NB4 (cell line): ENCODE data around the gene NOTCH3.

ENCODE experiments used
- DNase-seq: peaks from one replicate; pipeline ENCODE4 v3.0.0; 2010; ENCODE audit warnings: low read depth
- H3K4me3 ChIP-seq: one replicate; pipeline ENCODE4 v1.5.1; 2011; ENCODE audit warnings: mild to moderate bottlenecking, low read depth, low read length, moderate library complexity
- MYC ChIP-seq: IDR thresholded peaks from 2 replicates; pipeline ENCODE4 v1.6.1; 2011; ENCODE audit warnings: low read depth, low read length
- POLR2A ChIP-seq: IDR thresholded peaks from 2 replicates; pipeline ENCODE4 v1.6.1; 2011; ENCODE audit warnings: mild to moderate bottlenecking; ENCODE audit not compliant: insufficient read length; ENCODE audit errors: extremely low read depth
- TF ChIP-seq, protein P1 (sequence below): IDR thresholded peaks from 2 replicates; pipeline ENCODE4 v1.6.1; 2011; ENCODE audit warnings: low read depth, low read length
- TF ChIP-seq, protein P2 (sequence below): IDR thresholded peaks from one replicate; pipeline ENCODE4 v1.5.1; 2012; ENCODE audit warnings: low read depth, low read length

Gene NOTCH3

DNA sequence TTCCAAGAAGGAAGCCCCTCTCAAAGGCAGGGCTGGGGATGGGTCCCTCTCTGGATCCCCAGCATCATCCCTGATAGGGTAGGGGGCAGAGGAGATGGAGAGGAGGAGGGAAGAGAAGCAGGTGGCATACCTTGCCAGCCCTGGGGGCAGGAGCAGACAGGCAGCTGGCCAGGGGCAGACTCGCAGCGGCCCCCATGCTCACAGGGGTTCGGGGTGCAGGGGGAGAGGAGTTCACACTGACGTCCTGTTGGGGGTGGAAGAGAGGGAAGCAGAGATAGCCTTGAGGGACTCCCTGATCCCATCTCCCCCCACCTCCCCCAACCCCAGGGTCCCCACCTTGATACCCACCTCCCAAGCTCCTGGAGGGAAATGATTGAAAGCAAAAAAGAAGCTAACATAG, 16.0 kb downstream of the NOTCH3 start:
- no peak for DNase-seq
- TF ChIP-seq, protein P1, sequence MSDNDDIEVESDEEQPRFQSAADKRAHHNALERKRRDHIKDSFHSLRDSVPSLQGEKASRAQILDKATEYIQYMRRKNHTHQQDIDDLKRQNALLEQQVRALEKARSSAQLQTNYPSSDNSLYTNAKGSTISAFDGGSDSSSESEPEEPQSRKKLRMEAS = no peak
- TF ChIP-seq POLR2A = no peak
- TF ChIP-seq, protein P2, sequence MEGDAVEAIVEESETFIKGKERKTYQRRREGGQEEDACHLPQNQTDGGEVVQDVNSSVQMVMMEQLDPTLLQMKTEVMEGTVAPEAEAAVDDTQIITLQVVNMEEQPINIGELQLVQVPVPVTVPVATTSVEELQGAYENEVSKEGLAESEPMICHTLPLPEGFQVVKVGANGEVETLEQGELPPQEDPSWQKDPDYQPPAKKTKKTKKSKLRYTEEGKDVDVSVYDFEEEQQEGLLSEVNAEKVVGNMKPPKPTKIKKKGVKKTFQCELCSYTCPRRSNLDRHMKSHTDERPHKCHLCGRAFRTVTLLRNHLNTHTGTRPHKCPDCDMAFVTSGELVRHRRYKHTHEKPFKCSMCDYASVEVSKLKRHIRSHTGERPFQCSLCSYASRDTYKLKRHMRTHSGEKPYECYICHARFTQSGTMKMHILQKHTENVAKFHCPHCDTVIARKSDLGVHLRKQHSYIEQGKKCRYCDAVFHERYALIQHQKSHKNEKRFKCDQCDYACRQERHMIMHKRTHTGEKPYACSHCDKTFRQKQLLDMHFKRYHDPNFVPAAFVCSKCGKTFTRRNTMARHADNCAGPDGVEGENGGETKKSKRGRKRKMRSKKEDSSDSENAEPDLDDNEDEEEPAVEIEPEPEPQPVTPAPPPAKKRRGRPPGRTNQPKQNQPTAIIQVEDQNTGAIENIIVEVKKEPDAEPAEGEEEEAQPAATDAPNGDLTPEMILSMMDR = no peak
- no peak for TF ChIP-seq MYC
- H3K4me3 ChIP-seq = no peak overlapping the region

DNA sequence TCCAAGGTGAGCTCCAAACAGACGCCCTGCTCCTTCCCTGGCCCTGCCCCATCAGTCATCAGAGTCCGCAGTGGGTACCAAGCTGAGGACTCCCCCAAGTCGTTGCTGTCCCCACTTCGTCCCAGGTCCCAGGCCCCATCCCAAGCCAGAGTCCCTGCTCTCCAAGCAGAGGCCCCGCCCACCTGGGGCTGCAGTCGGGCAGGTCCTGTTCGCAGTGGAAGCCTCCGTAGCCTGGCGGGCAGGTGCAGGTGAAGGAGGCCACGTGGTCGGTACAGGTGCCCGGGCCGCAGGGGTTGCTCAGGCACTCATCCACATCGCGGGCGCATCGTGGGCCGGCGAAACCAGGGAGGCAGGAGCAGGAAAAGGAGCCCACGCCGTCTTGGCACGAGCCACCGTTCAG, 19.4 kb downstream of the NOTCH3 start:
- DNase-seq = no peak
- H3K4me3 ChIP-seq = no peak overlapping the region
- TF ChIP-seq MYC = no peak

DNA sequence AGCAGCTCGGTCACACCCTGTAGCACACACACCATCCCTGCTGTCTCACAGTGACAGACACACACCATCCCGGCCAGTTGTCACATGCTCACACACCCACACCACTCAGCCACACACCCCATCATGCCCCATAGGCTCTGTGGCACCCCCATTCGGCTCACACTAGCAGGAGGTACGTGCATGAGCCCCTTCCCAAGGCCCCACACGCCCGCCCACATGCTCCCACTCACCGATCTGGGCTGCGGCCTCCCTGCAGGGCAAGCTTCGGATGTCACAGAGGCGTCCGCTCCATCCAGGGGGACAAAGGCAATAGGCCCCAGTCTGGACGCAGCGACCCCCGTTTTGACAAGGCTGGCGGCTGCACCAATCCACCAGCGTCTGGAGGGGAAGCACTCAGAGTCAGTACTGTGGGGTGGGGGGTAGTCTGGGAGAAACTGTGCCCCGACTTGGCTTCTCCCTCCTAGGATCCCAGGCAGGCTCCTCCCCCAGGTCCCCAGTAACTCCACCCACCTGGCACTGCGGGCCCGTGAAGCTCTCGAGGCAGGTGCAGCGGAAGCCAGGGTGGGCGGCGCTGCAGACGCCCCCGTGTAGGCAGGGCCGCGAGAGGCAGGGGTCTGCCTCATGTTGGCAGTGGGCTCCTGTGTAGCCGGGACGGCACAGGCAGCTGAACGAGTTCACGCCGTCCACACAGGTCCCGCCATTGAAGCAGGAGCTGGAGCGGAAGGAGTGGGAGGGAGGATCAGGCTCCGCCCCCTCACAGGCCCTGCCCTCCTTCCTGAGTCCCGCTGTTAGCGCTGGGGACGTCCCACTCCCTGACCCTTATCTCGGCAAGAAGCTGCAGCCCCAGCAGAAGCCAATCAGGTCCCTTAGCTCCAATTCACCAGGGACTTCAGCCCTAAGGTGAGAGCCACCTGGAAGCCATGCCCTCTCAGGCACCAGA, 20.1 kb downstream of the NOTCH3 start:
- no peak overlapping the region for H3K4me3 ChIP-seq
- DNase-seq = no peak
- TF ChIP-seq, protein P2 = no peak
- TF ChIP-seq MYC (no peak), POLR2A (no peak)
- TF ChIP-seq, protein P1 = no peak

DNA sequence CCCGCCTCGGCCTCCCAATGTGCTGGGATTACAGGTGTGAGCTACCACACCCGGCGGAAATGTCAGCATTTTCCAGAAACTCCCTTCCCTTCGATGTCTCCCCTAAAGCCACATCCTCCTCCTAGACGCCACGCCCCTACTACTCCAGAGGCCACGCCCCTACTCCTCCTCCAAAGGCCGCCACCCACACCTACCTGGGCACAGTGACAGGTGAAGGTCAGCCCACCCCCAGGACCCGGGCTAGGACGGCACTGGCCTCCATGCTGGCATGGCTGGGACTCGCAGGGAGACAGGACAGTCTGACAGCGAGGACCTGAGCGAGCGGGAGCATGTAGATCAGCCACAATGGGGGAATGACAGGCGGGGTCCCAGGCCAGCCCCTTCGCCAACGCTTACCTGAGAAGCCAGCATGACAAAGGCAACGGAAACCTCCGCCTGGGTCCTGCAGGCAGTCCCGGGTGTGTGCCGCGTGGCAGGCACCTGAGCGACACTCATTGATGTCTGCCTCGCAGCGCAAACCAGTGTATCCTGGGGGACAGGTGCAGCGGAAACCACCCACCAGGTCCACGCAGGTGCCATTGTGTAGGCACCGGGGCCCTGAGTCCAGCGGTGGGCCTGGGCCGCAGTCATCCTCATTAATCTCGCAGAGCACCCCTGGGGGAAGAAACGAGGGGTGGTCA, 22.0 kb downstream of the NOTCH3 start:
- TF ChIP-seq MYC = no peak
- no peak for TF ChIP-seq POLR2A
- TF ChIP-seq, protein P2 = no peak
- TF ChIP-seq, protein P1 = no peak

DNA sequence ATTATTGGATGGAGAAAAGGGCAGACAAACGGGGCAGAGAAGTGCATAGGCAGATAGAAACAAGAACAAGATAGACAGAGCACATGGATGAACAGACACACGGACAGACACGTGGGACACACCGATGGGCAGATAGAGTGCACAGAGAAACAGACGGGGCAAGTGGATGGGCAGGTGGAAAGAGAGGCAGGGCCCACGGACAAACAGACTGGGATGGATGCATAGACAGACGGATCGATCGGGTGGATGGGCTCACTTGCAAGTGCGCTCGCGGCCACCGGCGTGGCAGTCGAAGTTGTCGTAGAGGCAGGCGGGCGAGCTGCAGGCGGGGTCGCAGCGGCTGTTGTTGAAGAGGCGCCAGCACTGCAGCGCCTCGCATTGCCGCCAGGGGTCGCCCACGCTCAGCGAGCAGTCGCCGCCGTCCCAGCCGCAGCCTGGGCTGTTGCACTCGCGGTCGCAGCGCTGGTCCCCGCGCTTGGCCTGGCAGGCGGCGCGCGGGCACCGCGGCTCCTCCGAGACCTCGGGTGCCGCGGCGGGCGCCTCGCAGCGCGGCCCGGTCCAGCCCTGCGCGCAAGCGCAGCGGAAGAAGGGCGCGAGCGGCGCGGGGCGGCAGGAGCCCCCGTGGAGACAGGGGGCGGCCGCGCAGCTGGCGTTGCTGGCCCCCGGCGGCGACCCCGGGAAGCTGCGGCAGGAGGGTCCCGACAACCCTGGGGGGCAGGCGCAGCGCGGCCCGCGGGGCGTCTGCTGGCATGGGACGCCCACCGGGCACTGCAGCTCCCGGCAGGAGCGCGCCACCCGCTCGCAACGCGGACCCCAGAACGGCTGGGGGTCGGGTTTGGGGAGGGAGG, 23.3 kb downstream of the NOTCH3 start:
- no peak overlapping the region for H3K4me3 ChIP-seq
- TF ChIP-seq, protein P2 = peak; percentile 75
- TF ChIP-seq, protein P1 = peak; percentile 76
- TF ChIP-seq MYC = peak; percentile 58; the same call in 1 of the 2 replicates
- no peak for TF ChIP-seq POLR2A
- peak; percentile 89 for DNase-seq

More for the DNA sequence above, 22.0 kb downstream of the NOTCH3 start:
- DNase-seq = no peak
- no peak overlapping the region for H3K4me3 ChIP-seq
